ENCODE results near the gene MCM6.
A peak's percentile ranks its signal among the peaks of the same experiment; 100 is the strongest.
"Not testable (repeated sequence)": the region's sequence is repeated elsewhere in the genome, so short reads cannot be mapped to it uniquely, and the experiment has no call there.

Gene MCM6

DNA sequence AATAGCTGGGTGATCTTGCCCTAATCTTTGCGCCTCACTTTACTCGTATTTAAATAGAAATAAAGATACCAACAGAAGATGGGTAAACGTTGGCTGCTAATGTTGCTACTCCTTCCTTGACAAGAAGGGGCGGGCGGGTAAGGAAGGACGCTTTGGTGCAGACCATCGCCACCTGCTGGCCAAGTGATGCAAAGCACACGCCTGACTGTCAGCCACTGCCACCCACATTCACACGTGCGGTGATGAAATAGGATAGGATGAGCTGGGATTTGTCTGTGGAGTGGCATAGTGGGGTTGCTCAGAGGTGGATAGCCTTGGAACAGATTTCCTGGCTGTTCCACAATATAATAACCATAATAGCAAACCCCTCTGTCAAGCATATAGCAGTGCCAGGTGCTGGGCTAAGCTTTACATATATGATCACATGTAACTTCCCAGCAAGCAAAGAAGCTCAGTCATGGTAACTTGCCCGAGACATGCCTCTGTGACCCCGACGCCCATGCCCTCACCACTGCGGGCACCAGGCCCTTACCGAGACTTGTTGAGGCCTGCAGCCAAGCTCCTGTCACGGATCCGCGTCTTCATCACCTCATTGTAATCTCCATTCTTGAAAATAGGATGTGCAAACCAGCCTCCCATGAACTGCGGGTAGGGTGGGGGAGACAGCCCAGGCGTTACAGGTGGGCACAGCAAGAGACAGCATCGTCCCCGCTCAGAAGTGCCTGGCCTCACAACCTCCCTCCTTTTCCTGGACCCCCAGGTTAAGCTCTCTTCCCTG is 78.6 kb downstream of the MCM6 start:
- H4K20me1 ChIP-seq (ENCODE audit: insufficient read depth, low read length, poor library complexity, severe bottlenecking) = no peaks in the 10 kb centered on the region
- H3F3A ChIP-seq (ENCODE audit: low read depth) = no peaks in the 10 kb centered on the region
- no peak for TF ChIP-seq EZH2phosphoT487 (IDR thresholded peaks at IDR 0.05; ENCODE audit: borderline replicate concordance)
- TF ChIP-seq, protein P1, sequence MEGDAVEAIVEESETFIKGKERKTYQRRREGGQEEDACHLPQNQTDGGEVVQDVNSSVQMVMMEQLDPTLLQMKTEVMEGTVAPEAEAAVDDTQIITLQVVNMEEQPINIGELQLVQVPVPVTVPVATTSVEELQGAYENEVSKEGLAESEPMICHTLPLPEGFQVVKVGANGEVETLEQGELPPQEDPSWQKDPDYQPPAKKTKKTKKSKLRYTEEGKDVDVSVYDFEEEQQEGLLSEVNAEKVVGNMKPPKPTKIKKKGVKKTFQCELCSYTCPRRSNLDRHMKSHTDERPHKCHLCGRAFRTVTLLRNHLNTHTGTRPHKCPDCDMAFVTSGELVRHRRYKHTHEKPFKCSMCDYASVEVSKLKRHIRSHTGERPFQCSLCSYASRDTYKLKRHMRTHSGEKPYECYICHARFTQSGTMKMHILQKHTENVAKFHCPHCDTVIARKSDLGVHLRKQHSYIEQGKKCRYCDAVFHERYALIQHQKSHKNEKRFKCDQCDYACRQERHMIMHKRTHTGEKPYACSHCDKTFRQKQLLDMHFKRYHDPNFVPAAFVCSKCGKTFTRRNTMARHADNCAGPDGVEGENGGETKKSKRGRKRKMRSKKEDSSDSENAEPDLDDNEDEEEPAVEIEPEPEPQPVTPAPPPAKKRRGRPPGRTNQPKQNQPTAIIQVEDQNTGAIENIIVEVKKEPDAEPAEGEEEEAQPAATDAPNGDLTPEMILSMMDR (conservative IDR thresholded peaks at IDR 0.05; ENCODE audit: low read length) = peak; percentile 98
- no peak overlapping the region for H3K4me3 ChIP-seq (ENCODE audit: low read length, poor library complexity, severe bottlenecking)
- no peak overlapping the region for H3K9ac ChIP-seq (ENCODE audit: low read depth, low read length, poor library complexity, severe bottlenecking)
- peaks cover 3% of the 10 kb centered on the region for H3K4me1 ChIP-seq (ENCODE audit: insufficient read depth, low read length, poor library complexity, severe bottlenecking)
- H3K9me2 ChIP-seq (replicated peaks; ENCODE audit: low read depth, low read length) = no peaks in the 10 kb centered on the region
- no peaks in the 10 kb centered on the region for H3K27me3 ChIP-seq (ENCODE audit: insufficient read depth, low read length, poor library complexity, severe bottlenecking)
- no peaks in the 10 kb centered on the region for H3K79me2 ChIP-seq (ENCODE audit: insufficient read depth, low read length)
- peak overlapping the region; percentile 85; the same call in 1 of the 2 replicates for H2AFZ ChIP-seq (ENCODE audit: low read length)
- peaks cover 16% of the 10 kb centered on the region; the same call in 1 of the 2 replicates for H3K9me3 ChIP-seq (ENCODE audit: insufficient read depth, low read depth, low read length)
- no peak overlapping the region for H3K4me2 ChIP-seq (ENCODE audit: low read depth, low read length, poor library complexity, severe bottlenecking)
- no peaks in the 10 kb centered on the region for H3K36me3 ChIP-seq (ENCODE audit: insufficient read depth, low read length)

DNA sequence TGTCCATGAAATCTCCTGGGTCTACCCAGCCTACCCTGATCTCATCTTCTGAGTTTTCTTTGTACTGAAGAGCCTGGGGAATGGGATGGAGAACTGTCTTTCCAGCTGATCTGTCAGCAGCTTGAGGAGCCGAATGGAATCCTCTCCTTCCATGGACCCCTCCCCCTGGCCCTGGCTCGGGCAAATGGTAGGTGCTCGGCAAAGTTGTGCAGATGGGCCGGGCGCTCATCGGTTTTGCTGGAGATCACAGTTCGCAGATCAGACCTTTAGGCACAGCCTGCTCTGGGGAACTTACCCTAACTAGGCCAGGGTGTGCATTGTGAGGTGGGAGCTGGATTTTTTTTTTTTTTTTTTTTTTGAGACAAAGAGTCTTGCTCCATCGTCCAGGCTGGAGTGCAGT is 79.6 kb downstream of the MCM6 start:
- Histone ChIP-seq H3K27me3 (ENCODE audit: insufficient read depth, low read length, poor library complexity, severe bottlenecking) (no peaks in the 10 kb centered on the region), H4K20me1 (ENCODE audit: insufficient read depth, low read length, poor library complexity, severe bottlenecking) (no peaks in the 10 kb centered on the region), H3K4me1 (ENCODE audit: insufficient read depth, low read length, poor library complexity, severe bottlenecking) (peaks cover 12% of the 10 kb centered on the region), H3K4me3 (ENCODE audit: low read length, poor library complexity, severe bottlenecking) (no peak overlapping the region), H3K79me2 (ENCODE audit: insufficient read depth, low read length) (no peaks in the 10 kb centered on the region), H2AFZ (ENCODE audit: low read length) (no peak overlapping the region), H3K4me2 (ENCODE audit: low read depth, low read length, poor library complexity, severe bottlenecking) (no peak overlapping the region), H3F3A (ENCODE audit: low read depth) (no peaks in the 10 kb centered on the region), H3K9me2 (replicated peaks; ENCODE audit: low read depth, low read length) (no peaks in the 10 kb centered on the region), H3K9me3 (ENCODE audit: insufficient read depth, low read depth, low read length) (peaks cover 16% of the 10 kb centered on the region; the same call in 1 of the 2 replicates), H3K36me3 (ENCODE audit: insufficient read depth, low read length) (no peaks in the 10 kb centered on the region), H3K9ac (ENCODE audit: low read depth, low read length, poor library complexity, severe bottlenecking) (no peak overlapping the region)
- TF ChIP-seq, protein P1 (conservative IDR thresholded peaks at IDR 0.05; ENCODE audit: low read length) = no peak
- no peak for TF ChIP-seq EZH2phosphoT487 (IDR thresholded peaks at IDR 0.05; ENCODE audit: borderline replicate concordance)

DNA sequence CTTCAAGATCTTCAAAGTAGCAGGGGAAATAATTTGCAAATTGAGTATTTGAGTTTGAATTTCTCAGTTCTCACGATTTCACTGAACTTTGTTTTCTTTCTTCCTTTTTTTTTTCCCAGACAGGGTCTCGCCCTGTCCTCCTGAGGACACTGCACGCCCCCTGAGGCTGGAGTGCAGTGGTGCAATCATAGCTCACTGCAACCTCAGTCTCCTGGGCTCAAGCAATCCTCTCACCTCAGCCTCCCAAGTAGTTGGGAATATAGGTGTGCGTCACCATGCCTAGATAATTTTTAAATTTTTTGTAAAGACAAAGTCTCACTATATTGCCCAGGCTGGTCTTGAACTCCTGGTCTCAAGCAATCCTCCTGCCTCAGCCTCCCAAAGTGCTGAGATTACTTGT is 80.6 kb downstream of the MCM6 start:
- not testable (repeated sequence) for H3K27me3 ChIP-seq (ENCODE audit: insufficient read depth, low read length, poor library complexity, severe bottlenecking); H4K20me1 ChIP-seq (ENCODE audit: insufficient read depth, low read length, poor library complexity, severe bottlenecking); H3K79me2 ChIP-seq (ENCODE audit: insufficient read depth, low read length); H3K9ac ChIP-seq (ENCODE audit: low read depth, low read length, poor library complexity, severe bottlenecking); H3K9me3 ChIP-seq (ENCODE audit: insufficient read depth, low read depth, low read length); H3F3A ChIP-seq (ENCODE audit: low read depth); H3K36me3 ChIP-seq (ENCODE audit: insufficient read depth, low read length); H3K9me2 ChIP-seq (replicated peaks; ENCODE audit: low read depth, low read length); H3K4me2 ChIP-seq (ENCODE audit: low read depth, low read length, poor library complexity, severe bottlenecking); H3K4me3 ChIP-seq (ENCODE audit: low read length, poor library complexity, severe bottlenecking)
- Histone ChIP-seq H3K4me1 (ENCODE audit: insufficient read depth, low read length, poor library complexity, severe bottlenecking) (peaks cover 12% of the 10 kb centered on the region), H2AFZ (ENCODE audit: low read length) (0 out of 2 replicates have a peak overlapping the region, but pooled peaks have one; percentile 4)
- TF ChIP-seq, protein P1 (conservative IDR thresholded peaks at IDR 0.05; ENCODE audit: low read length) = peak; percentile 21; the same call in 1 of the 2 replicates
